Hepatocyte (in vitro differentiated cells): Measurements from ENCODE around the gene PTPRE. TPM values are rescaled to one million over a fixed set of nuclear protein-coding genes. Genes with fewer than 3 reads are reported as not detected.

ENCODE experiments used
- DNase-seq: peaks from one replicate; pipeline ENCODE4 v3.0.0-alpha.2; 2016; ENCODE audit warnings: low spot score
- H2AFZ ChIP-seq: fragments of 200-600 bp; sonication (generic); 2 replicates; pipeline ENCODE4 v1.6.0; 2016; ENCODE audit warnings: antibody characterized with exemption, mild to moderate bottlenecking
- H3K27ac ChIP-seq: fragments of 200-600 bp; sonication (generic); 2 replicates; pipeline ENCODE4 v1.5.1; 2016; ENCODE audit warnings: mild to moderate bottlenecking
- H3K27me3 ChIP-seq: fragments of 200-600 bp; sonication (generic); 2 replicates; pipeline ENCODE4 v1.6.1; 2016
- H3K36me3 ChIP-seq: fragments of 200-600 bp; sonication (generic); replicated peaks from 2 replicates; pipeline ENCODE4 v1.5.1; 2016; ENCODE audit warnings: low read depth; ENCODE audit not compliant: insufficient read depth
- H3K4me1 ChIP-seq: fragments of 200-600 bp; sonication (generic); 2 replicates; pipeline ENCODE4 v1.5.1; 2016; ENCODE audit warnings: mild to moderate bottlenecking, moderate library complexity; ENCODE audit not compliant: insufficient read depth
- H3K4me2 ChIP-seq: fragments of 200-600 bp; sonication (generic); 2 replicates; pipeline ENCODE4 v1.6.0; 2016
- H3K4me3 ChIP-seq: fragments of 200-600 bp; sonication (generic); 2 replicates; pipeline ENCODE4 v1.5.1; 2016; ENCODE audit warnings: mild to moderate bottlenecking
- H3K79me2 ChIP-seq: fragments of 200-600 bp; sonication (generic); 2 replicates; pipeline ENCODE4 v1.6.0; 2017; ENCODE audit warnings: mild to moderate bottlenecking
- H3K9me2 ChIP-seq: fragments of 200-600 bp; sonication (generic); replicated peaks from 2 replicates; pipeline ENCODE4 v1.6.0; 2017; ENCODE audit warnings: mild to moderate bottlenecking; ENCODE audit not compliant: insufficient read depth
- H3K9me3 ChIP-seq: fragments of 200-600 bp; sonication (generic); 2 replicates; pipeline ENCODE4 v1.5.1; 2016; ENCODE audit warnings: low read depth, mild to moderate bottlenecking
- H4K20me1 ChIP-seq: fragments of 200-600 bp; sonication (generic); 2 replicates; pipeline ENCODE4 v1.6.0; 2016; ENCODE audit warnings: mild to moderate bottlenecking; ENCODE audit not compliant: insufficient read depth, poor library complexity, severe bottlenecking
- EZH2 ChIP-seq: fragments of 200-600 bp; sonication (generic); IDR thresholded peaks from 2 replicates; pipeline ENCODE4 v1.6.1; 2016; ENCODE audit warnings: antibody characterized with exemption, mild to moderate bottlenecking, borderline replicate concordance
- EZH2phosphoT487 ChIP-seq: fragments of 200-600 bp; sonication (generic); IDR thresholded peaks from one replicate; pipeline ENCODE4 v1.6.1; 2018; ENCODE audit warnings: antibody characterized with exemption, mild to moderate bottlenecking, low read depth, moderate library complexity; ENCODE audit not compliant: unreplicated experiment, severe bottlenecking
- WGBS: methylation state at CpG from one replicate; pipeline ENCODE4 v1.1.6; 2016; ENCODE audit warnings: low lambda C conversion rate; ENCODE audit errors: missing lambda C conversion rate; 5-methylcytosine and 5-hydroxymethylcytosine counted together
- polyA plus RNA-seq: library from polyadenylated mRNA; unstranded; fragments of >200 nt; fragmentation: Nextera tagmentation; extraction: Ambion mirVana; gene quantifications from 2 replicates; pipeline ENCODE4 v1.2.1, GENCODE V29; 2016
- total RNA-seq: library from RNA; depleted of rRNA; stranded (reverse); fragments of >200 nt; gene quantifications from 2 replicates; pipeline ENCODE4 v1.2.3, GENCODE V29; 2014
- TF ChIP-seq, protein P1 (sequence below): fragments of 200-600 bp; sonication (generic); IDR thresholded peaks from 2 replicates; pipeline ENCODE4 v1.5.1; 2016; ENCODE audit warnings: antibody characterized with exemption, mild to moderate bottlenecking; ENCODE audit not compliant: poor library complexity

PTPRE gene
- total and polyA plus RNA-seq, 2 experiments from 2014 or later, result 3.2 to 10.1 TPM

GRCh38 chr10:128105383-128105782 lies 198.5 kb downstream of the PTPRE start:
- H3K9me3 ChIP-seq, result no peaks in the 10 kb centered on the region
- H3K36me3 ChIP-seq, result no peaks in the 10 kb centered on the region
- no peaks in the 10 kb centered on the region for H3K4me1 ChIP-seq
- no peaks in the 10 kb centered on the region for H3K27me3 ChIP-seq
- H2AFZ ChIP-seq, result no peak overlapping the region
- H3K27ac ChIP-seq, result no peak overlapping the region
- WGBS, result 97% methylated on average over 4 of the region's 4 CpGs
- H3K9me2 ChIP-seq, result no peaks in the 10 kb centered on the region
- TF ChIP-seq EZH2phosphoT487 (no peak), EZH2 (no peak)
- TF ChIP-seq, protein P1, sequence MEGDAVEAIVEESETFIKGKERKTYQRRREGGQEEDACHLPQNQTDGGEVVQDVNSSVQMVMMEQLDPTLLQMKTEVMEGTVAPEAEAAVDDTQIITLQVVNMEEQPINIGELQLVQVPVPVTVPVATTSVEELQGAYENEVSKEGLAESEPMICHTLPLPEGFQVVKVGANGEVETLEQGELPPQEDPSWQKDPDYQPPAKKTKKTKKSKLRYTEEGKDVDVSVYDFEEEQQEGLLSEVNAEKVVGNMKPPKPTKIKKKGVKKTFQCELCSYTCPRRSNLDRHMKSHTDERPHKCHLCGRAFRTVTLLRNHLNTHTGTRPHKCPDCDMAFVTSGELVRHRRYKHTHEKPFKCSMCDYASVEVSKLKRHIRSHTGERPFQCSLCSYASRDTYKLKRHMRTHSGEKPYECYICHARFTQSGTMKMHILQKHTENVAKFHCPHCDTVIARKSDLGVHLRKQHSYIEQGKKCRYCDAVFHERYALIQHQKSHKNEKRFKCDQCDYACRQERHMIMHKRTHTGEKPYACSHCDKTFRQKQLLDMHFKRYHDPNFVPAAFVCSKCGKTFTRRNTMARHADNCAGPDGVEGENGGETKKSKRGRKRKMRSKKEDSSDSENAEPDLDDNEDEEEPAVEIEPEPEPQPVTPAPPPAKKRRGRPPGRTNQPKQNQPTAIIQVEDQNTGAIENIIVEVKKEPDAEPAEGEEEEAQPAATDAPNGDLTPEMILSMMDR, result no peak
- no peak overlapping the region for H3K4me2 ChIP-seq
- H3K79me2 ChIP-seq, result no peaks in the 10 kb centered on the region
- no peaks in the 10 kb centered on the region for H4K20me1 ChIP-seq
- H3K4me3 ChIP-seq, result no peak overlapping the region
- DNase-seq, result no peak

- no peak overlapping the region for H3K4me3 ChIP-seq
- H4K20me1 ChIP-seq, result no peaks in the 10 kb centered on the region
- no peaks in the 10 kb centered on the region for H3K9me2 ChIP-seq
- H3K27me3 ChIP-seq, result no peaks in the 10 kb centered on the region
- H2AFZ ChIP-seq, result no peak overlapping the region
- no peak overlapping the region for H3K27ac ChIP-seq
- H3K4me2 ChIP-seq, result no peak overlapping the region
- TF ChIP-seq EZH2phosphoT487 (no peak), EZH2 (no peak)
- TF ChIP-seq, protein P1, result no peak
- H3K36me3 ChIP-seq, result no peaks in the 10 kb centered on the region
- H3K79me2 ChIP-seq, result no peaks in the 10 kb centered on the region
- H3K9me3 ChIP-seq, result no peaks in the 10 kb centered on the region
- DNase-seq, result no peak
- WGBS, result 94% methylated on average over 4 of the region's 4 CpGs
- H3K4me1 ChIP-seq, result no peaks in the 10 kb centered on the region
Observed at GRCh38 chr10:128109707-128110106, 202.8 kb downstream of the PTPRE start.

- Histone ChIP-seq H3K4me3 (no peak overlapping the region), H3K9me3 (no peaks in the 10 kb centered on the region), H3K27me3 (no peaks in the 10 kb centered on the region), H3K4me1 (no peaks in the 10 kb centered on the region), H2AFZ (no peak overlapping the region), H3K79me2 (no peaks in the 10 kb centered on the region), H3K4me2 (no peak overlapping the region), H3K27ac (no peak overlapping the region), H4K20me1 (no peaks in the 10 kb centered on the region), H3K9me2 (no peaks in the 10 kb centered on the region), H3K36me3 (no peaks in the 10 kb centered on the region)
- DNase-seq, result no peak
- WGBS, result over 99% methylated on average over 3 of the region's 3 CpGs
- TF ChIP-seq, protein P1, result no peak
- TF ChIP-seq EZH2, result no peak
- TF ChIP-seq EZH2phosphoT487, result no peak
Observed at GRCh38 chr10:128110339-128110738, 203.4 kb downstream of the PTPRE start.

DNA sequence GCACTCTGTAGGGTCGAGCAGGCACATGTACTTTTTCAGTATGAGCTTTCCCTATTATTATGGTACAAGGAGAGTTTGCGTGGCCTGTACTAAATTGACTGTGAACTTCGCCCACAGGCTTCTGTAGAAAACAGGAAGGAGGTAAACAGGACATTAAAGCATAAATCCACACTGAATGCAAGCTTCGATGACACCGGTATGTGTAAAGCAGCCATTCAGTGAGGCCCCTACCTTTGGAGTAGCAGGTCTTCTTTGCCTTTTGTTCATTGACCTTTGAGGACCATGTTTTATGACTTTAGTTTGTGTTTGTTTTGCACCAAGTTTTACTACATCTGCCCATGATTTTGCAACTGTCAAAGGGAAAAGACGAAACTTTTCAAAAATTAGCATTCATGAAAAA lies 204.8 kb downstream of the PTPRE start:
- Histone ChIP-seq H3K9me2 (no peaks in the 10 kb centered on the region), H4K20me1 (no peaks in the 10 kb centered on the region), H3K27ac (no peak overlapping the region), H3K4me3 (no peak overlapping the region), H3K4me2 (no peak overlapping the region), H3K4me1 (no peaks in the 10 kb centered on the region), H3K27me3 (no peaks in the 10 kb centered on the region), H2AFZ (no peak overlapping the region), H3K79me2 (no peaks in the 10 kb centered on the region), H3K36me3 (no peaks in the 10 kb centered on the region), H3K9me3 (no peaks in the 10 kb centered on the region)
- no peak for DNase-seq
- no peak for TF ChIP-seq EZH2
- TF ChIP-seq, protein P1, result no peak
- TF ChIP-seq EZH2phosphoT487, result no peak
- WGBS, result 85% methylated on average over 6 of the region's 6 CpGs
